Measurements from ENCODE around the gene ZNF282.
"Not testable (repeated sequence)": the region's sequence is repeated elsewhere in the genome, so short reads cannot be mapped to it uniquely, and the experiment has no call there.

ZNF282 gene

DNA sequence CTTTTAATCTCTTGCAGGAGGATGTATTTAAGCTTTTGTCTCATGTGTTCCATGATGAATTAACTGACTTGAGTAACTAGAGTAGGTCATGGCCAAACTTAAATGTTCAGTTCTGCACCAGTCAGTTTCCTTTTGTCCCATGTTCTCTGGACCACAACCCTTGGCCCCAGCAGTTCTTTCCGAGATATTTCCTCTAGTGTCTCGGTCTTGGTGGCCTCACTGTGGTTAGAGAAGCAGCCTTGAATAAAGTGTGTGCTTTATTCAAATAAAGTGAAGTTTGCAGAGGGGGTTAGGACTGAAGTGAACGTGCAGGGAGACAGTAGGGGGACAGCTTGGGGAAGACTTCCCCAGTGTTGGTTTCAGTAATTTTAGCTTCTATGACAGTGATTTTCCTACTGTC lies 53.4 kb downstream of the ZNF282 start:
- ChIA-PET CTCF (interaction anchor here (0.6 to 7.0 kb wide), 5 partner anchors 9 to 54 kb away, joined by 3 to 64 read pairs (median 4); partner anchors contain the start of genes ZNF212, ZNF282 and ZNF783), POLR2A (interaction anchor here (2.3 kb wide), 1 partner anchor 13 kb away, joined by 14 read pairs; the partner anchor contains the start of gene ZNF783)

DNA sequence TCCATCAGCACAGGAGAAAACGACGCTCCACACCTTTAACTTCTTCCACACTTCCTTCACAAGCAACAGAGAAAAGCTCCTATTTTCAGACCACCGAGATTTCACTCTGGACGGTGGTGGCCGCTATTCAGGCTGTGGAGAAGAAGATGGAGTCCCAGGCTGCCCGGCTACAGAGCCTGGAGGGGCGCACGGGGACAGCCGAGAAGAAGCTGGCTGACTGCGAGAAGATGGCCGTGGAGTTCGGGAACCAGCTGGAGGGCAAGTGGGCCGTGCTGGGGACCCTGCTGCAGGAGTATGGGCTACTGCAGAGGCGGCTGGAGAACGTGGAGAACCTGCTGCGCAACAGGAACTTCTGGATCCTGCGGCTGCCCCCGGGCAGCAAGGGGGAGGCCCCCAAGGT lies 54.8 kb downstream of the ZNF282 start:
- POLR2A ChIA-PET = interaction anchor here (0.6 kb wide), 2 partner anchors 9 to 13 kb away, joined by 4 to 5 read pairs; no protein-coding TSS in a partner anchor
- CTCF ChIA-PET = interaction anchor here (2.9 to 7.0 kb wide), 2 partner anchors 9 to 11 kb away, joined by 11 to 64 read pairs; partner anchors contain the start of genes ZNF212 and ZNF783

More for the DNA sequence above, 53.4 kb downstream of the ZNF282 start:
- no peak for DNase-seq (ENCODE audit: extremely low spot score)
- TF ChIP-seq, protein P1, sequence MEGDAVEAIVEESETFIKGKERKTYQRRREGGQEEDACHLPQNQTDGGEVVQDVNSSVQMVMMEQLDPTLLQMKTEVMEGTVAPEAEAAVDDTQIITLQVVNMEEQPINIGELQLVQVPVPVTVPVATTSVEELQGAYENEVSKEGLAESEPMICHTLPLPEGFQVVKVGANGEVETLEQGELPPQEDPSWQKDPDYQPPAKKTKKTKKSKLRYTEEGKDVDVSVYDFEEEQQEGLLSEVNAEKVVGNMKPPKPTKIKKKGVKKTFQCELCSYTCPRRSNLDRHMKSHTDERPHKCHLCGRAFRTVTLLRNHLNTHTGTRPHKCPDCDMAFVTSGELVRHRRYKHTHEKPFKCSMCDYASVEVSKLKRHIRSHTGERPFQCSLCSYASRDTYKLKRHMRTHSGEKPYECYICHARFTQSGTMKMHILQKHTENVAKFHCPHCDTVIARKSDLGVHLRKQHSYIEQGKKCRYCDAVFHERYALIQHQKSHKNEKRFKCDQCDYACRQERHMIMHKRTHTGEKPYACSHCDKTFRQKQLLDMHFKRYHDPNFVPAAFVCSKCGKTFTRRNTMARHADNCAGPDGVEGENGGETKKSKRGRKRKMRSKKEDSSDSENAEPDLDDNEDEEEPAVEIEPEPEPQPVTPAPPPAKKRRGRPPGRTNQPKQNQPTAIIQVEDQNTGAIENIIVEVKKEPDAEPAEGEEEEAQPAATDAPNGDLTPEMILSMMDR (IDR thresholded peaks at IDR 0.05; ENCODE audit: control extremely low read depth, extremely low read depth, low read depth, missing control alignments) = no peak

DNA sequence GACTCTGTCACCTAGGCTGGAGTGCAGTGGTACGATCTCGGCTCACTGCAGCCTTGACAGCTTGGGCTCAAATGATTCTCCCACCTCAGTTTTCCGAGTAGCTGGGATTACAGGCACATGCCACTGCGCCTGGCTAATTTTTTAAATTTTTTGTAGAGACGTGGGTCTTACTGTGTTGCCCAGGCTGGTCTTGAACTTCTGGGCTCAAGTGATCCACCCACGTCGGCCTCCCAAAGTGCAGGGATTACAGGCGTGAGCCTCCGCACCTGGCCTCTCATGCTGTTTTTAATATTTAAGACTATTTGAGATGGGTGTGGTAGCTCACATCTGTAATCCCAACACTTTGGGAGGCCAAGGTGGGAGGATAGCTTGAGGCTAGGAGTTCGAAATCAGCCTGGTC lies 56.2 kb downstream of the ZNF282 start:
- CTCF ChIA-PET = interaction anchor here (1.0 to 7.0 kb wide), 4 partner anchors 10 to 126 kb away, joined by 3 to 64 read pairs (median 7); partner anchors contain the start of genes ZNF212, ZNF282, ZNF425 and ZNF783
- POLR2A ChIA-PET; DNase-seq (ENCODE audit: extremely low spot score): not testable (repeated sequence)

More for the DNA sequence above, 54.8 kb downstream of the ZNF282 start:
- not testable (repeated sequence) for DNase-seq (ENCODE audit: extremely low spot score)

DNA sequence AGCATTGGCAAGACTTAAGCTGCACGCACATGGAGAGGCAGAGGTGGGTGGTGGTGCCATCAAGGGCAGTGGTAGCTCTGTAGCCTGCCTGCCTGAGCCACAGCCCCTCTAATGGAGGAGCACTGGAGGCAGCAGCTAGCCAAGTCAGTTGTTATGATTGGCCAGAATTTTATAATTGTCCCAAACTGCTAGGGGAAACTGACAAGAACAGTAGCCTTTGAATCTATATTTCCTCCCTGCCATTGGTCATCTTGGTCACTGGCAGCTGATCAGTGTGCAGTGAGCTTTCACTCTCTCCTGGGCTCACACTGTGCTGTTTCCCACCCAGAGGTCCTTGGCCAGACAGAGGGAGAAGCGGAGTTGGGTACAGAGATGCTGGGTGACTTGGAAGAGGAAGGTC lies 57.0 kb downstream of the ZNF282 start:
- ChIA-PET CTCF (interaction anchor here (0.9 to 7.0 kb wide), 3 partner anchors 9 to 14 kb away, joined by 3 to 64 read pairs (median 11); partner anchors contain the start of genes ZNF212 and ZNF783), POLR2A (interaction anchor here (0.6 to 1.3 kb wide), 2 partner anchors 10 to 12 kb away, joined by 5 to 8 read pairs; partner anchors contain the start of gene ZNF783)
- TF ChIP-seq, protein P1 (IDR thresholded peaks at IDR 0.05; ENCODE audit: control extremely low read depth, extremely low read depth, low read depth, missing control alignments) = no peak
- no peak for DNase-seq (ENCODE audit: extremely low spot score)

DNA sequence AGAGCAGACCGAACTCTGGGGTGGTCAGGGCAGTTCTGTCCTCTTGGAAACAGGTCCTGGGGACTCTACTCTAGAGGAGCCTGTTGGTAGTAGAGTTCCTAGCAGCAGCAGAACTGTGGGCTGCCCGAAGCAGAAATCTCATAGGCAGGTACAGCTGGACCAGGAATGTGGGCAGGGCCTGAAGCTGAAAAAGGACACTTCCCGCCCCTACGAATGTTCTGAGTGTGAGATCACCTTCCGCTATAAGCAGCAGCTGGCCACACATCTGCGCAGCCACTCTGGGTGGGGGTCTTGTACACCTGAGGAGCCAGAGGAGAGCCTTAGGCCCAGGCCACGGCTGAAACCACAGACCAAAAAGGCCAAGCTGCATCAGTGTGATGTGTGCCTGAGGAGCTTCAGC lies 58.3 kb downstream of the ZNF282 start:
- TF ChIP-seq, protein P1 (IDR thresholded peaks at IDR 0.05; ENCODE audit: control extremely low read depth, extremely low read depth, low read depth, missing control alignments) = no peak
- no peak for DNase-seq (ENCODE audit: extremely low spot score)
- CTCF ChIA-PET = interaction anchor here (0.9 to 7.0 kb wide), 4 partner anchors 8 to 107 kb away, joined by 3 to 64 read pairs (median 4); partner anchors contain the start of genes ZNF282, ZNF398 and ZNF783
- POLR2A ChIA-PET = interaction anchor here (1.3 kb wide), 1 partner anchor 8 kb away, joined by 5 read pairs; the partner anchor contains the start of gene ZNF783

DNA sequence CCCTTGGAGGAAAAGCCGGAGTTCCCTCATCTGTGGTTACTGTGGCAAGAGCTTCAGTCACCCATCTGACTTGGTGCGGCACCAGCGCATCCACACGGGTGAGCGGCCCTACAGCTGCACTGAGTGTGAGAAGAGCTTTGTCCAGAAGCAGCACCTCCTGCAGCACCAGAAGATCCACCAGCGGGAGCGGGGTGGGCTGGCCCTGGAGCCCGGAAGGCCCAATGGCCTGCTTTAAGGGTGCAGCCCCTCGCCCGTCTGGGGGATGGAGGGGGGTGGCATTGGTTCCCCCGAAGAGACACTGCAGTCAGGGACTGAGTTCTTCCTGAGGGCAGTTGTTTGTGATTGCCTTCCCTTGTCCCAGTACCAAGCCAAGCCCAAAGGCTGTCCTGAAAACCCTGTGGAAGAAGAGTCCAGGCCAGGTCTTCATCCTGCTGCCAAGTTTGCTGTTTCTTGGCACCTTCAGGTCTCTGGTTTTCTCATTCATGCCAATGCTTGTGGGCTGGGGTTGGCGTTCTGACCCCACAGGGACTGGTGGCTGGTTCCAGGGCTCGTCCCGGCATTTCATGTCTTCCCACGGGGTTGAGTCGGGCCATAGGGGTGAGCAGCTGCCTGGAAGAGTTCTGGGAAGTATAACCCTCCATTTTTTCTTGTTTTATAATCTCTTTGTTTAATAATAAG lies 59.0 kb downstream of the ZNF282 start:
- TF ChIP-seq, protein P1 (IDR thresholded peaks at IDR 0.05; ENCODE audit: control extremely low read depth, extremely low read depth, low read depth, missing control alignments) = no peak
- DNase-seq (ENCODE audit: extremely low spot score) = no peak
- POLR2A ChIA-PET = no interaction called here
- CTCF ChIA-PET = interaction anchor here (0.9 to 1.4 kb wide), 2 partner anchors 59 to 107 kb away, joined by 3 to 4 read pairs; partner anchors contain the start of genes ZNF282 and ZNF398

DNA sequence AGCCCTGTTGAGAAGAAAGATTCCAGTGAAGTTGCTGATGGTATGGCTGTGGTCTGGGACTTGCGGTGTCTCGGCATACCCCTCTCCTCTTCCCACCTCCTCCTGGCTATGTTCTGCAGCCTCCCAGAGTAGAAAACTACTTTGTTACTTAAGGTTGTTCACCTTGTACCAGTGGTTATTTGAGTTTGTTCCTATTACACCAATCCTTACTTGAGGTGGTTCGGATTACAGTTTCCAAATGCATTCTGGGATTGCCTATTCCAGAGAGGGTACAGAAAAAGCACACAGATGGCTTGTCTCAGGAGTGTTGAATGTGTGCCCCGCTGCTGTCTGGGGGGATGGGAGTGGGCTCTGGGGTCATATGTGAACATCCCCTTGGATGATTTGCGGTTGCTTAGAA lies 59.8 kb downstream of the ZNF282 start:
- TF ChIP-seq, protein P1 (IDR thresholded peaks at IDR 0.05; ENCODE audit: control extremely low read depth, extremely low read depth, low read depth, missing control alignments) = no peak
- ChIA-PET CTCF (no interaction called here), POLR2A (no interaction called here)
- no peak for DNase-seq (ENCODE audit: extremely low spot score)
